Stimulated activated CD4-positive, alpha-beta T cell treated with anti-CD3 and anti-CD28 coated beads, Interleukin-4, amount 100 ng/mL, for 48 hours (primary cell): Measurements from ENCODE around the gene FAM110C.
"Not testable (repeated sequence)": the region's sequence is repeated elsewhere in the genome, so short reads cannot be mapped to it uniquely, and the experiment has no call there.

ENCODE experiments used
- DNase-seq, 2 donors: peaks; one replicate each; pipeline ENCODE4 v3.0.0-alpha.2; 2020; ENCODE audit warnings: low read depth in 2 of 2

Gene FAM110C, protein sequence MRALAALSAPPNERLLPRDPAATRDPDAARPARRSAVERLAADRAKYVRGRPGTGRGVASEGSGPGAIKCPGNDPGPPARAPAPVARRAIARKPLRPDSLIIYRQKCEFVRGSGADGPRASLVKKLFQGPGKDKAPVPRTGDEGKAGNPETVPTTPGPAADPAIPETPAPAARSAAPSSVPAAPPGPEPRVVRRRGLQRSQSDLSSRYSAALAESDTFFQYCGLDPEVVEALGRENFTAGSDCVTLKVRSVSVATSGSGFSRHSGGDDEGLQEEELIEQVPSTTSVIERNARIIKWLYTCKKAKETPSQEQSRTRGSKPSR

DNA sequence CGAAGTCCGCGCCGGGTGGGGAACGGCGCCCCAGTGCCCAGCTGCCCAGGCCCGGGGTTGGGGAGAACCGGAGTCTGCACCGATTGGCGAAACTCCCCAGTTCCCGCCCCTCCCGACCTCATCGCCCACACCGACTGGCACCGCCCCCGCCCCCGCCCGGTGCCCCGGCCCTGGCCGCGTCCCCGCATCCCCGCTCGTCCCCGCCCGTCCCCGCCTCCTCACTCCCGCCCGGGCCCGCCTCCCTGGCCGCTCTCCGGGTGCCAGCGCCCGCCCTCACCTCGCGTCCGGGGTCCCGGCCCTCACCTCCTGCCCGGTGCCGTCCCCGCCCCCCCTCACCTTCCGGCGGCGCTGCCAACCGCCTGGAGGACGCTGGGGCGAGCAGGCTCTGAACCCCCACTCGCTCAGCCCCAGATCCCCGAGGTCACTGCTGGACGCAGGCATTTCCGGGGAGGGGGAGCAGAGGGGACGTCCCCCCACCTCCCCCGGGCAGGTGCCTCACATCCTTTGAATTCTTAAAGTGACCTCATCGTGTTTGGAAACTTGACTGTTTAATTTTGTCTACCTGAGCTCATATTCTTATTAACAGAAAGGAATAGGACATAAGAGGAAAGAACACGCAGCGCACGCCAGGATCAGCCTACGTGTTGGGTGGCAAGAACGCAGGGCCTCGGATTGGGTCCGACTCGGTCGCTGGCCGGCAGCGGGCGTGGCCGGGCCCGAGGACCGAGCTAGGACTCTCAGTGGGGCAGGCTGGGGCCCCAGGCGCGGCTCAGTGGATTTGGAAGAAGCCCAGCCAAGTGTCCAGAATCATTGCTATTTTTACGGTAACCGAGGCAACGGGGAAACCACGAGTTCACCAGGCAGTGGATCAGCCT lies at the start of gene FAM110C:
Gene FAM110C, minus strand, starts transcription at position 35 of the 875 bp plus-strand sequence. CDS start 120 bp downstream, outside the sequence.
- no peak for DNase-seq

- no peak for DNase-seq
Measured at GRCh38 chr2:92326-92725, 46.0 kb upstream of the FAM110C start.

GRCh38 chr2:90645-91312 lies 44.5 kb upstream of the FAM110C start:
- DNase-seq = no peak

DNA sequence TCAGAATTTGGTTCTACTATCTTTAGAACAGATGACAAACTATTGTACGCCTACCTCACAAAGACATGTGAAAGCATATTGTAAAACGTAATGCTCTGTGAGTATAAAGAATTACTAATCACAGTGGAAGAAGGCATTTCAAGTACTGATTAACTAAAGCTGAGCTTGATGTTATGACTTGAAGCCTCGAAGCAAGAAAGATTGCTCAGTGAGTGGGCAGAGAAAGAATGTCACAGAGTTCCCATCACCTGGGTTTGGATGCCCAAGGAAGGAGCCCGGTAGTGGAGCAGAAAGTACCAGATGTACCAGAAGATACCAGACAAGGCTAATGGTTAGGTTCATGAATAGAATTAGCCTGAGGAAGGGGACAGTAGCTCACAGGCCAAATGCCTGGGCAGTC lies 39.5 kb upstream of the FAM110C start:
- no peak for DNase-seq

- DNase-seq = no peak
Measured at GRCh38 chr2:84121-84520, 37.8 kb upstream of the FAM110C start.

- no peak for DNase-seq
Measured at GRCh38 chr2:80971-81736, 34.8 kb upstream of the FAM110C start.

- no peak for DNase-seq
Measured at GRCh38 chr2:80378-80777, 34.1 kb upstream of the FAM110C start.

GRCh38 chr2:71309-72035 lies 25.2 kb upstream of the FAM110C start:
- no peak for DNase-seq

DNA sequence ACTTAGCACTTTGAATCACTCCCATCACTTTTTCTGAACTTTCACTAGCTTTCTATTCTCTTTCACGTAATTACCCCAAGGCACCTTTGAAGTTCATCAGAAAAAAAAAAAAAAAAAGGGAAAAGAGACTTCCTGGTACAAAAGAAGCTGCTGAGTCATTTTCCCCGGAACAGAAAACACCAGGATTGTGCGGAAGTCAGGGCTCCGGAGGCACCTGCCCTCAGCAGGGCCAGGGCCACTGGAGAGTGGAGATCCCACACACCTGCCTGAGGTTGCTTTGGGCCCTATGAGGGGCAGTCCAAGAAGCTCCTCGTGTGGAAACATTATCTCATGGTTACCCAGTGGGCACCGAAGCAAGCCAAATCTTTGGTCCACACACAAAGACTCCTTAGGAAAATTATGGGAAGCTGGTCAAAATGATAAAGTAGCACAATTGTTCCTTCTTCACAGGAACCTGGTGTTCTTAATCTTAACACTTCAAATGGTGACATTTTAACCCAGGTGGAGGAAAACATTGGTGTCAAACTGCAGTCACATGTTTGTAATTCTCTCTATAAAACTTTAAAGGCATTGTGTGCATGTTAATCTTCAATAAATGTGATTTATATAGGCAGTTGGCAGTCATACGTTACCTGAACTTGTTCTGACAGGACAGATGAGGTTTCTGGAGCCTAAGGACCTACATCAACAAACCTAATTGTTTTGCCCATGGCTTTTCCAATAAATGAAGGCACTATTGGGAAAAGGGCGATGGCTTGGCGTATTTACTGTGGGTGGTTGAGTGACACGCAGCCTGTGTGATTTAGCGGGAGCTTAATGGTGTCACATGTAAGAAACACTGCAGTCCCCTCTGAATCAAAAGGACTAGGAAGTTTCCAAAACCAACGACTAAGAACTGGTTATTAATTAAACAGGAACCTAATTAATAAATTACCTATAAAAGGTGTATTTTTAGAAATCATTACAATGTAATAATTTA lies 23.4 kb upstream of the FAM110C start:
- DNase-seq = no peak

- not testable (repeated sequence) for DNase-seq
Measured at GRCh38 chr2:68637-69036, 22.3 kb upstream of the FAM110C start.

GRCh38 chr2:66853-67252 lies 20.5 kb upstream of the FAM110C start:
- no peak for DNase-seq

DNA sequence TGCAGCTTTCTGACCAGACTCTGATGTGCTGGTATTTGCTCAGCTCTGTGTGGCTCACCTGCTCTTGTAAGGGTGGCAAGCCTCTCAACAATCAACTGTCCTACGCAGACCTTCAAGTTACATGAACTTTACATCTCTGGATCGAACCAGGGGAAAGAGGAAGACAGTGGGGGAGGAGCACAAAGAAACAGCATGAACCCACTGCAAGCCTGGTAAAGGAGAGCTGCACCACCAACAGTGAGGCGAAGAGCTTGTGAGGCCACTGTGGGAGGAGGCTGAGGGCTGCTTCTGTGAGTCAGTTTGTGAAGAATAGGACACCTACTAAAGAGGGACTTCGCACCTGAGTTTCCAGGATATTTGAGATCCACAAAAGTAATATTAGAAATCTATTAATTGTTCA lies 18.8 kb upstream of the FAM110C start:
- no peak for DNase-seq

- DNase-seq = no peak
Measured at GRCh38 chr2:55587-56448, 9.5 kb upstream of the FAM110C start.

GRCh38 chr2:51613-52012 lies 5.3 kb upstream of the FAM110C start:
- no peak for DNase-seq

DNA sequence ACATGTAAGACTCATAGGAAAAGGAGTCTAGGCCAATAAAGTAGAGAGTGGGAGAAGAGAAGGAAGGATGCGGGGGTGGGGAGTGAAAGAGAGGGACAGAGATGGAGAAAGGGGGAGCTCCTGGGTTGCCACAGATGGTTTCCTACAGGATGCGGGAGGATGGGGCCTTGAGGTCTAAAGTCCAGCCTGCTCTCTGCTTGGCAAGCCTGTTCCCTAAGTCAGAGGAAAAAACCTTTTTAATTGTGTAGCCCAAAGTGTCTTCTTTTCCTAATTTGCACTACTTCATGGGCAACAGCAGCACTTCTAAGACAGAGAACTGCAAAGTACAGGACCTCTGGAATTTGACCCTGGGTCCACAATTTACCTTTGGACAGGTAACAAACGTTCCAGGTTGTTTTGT lies 1.4 kb upstream of the FAM110C start:
- DNase-seq = no peak

DNA sequence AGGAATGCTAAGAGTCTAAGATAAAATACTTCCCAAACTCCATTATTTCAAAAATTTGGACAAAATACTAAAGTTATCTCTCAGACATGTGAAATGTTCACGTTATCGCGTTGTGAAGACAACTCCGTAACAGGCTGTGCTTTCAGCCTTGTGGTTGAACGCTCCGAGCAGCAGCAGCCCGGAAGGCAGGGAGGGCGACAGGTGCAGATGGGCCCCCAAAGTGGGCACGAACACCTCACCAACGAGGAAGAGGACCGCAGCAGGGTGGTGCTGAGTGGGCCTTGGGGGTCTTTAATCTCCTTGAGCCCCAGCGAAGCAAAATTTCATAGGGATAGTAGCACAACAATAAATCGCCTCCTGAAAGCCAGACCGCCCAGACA lies 1.0 kb upstream of the FAM110C start:
- DNase-seq = no peak

DNA sequence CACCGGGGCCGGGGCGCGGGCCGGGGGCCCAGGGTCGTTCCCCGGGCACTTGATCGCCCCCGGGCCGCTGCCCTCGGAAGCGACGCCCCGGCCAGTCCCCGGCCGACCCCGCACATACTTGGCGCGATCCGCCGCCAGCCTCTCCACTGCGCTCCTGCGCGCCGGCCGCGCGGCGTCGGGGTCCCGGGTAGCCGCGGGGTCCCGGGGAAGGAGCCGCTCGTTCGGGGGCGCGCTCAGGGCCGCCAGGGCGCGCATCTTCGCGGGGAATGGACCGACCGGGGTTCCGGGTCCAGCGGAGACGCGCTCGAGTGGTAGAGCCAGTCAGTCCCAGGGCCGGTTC lies 204 bp downstream of the FAM110C start:
- DNase-seq = no peak

GRCh38 chr2:45342-46130 lies 769 bp downstream of the FAM110C start:
- no peak for DNase-seq
